GM12878 (cell line): ENCODE data around the gene TMEM33. TPM values are rescaled to one million over a fixed set of nuclear protein-coding genes. Genes with fewer than 3 reads are reported as not detected.

Experiments
- ATAC-seq: fragments of 200-7000 bp; cut with Tn5 transposase; 3 replicates; pipeline ENCODE4 v1.9.1; 2020; ENCODE audit warnings: mild to moderate bottlenecking, moderate library complexity
- Bru-seq: library from RNA; stranded (reverse); fragments of 400-500 nt; gene quantifications from one replicate; lab custom pipeline; 2021; lab: Mats Ljungman, UMichigan
- BruChase-seq, 2 experiments: library from RNA; stranded (reverse); fragments of 400-500 nt; gene quantifications; one replicate each; lab custom pipeline; 2021; lab: Mats Ljungman, UMichigan
- BruUV-seq: library from RNA; stranded (reverse); fragments of 400-500 nt; replicated peaks from 2 replicates; lab custom pipeline; 2021; lab: Mats Ljungman, UMichigan
- CTCF ChIA-PET: fragments of 300-600 bp; sonication (Branson Sonifier 250); formaldehyde crosslinking; extraction: SDS; loops from one replicate; lab custom pipeline; 2021; ENCODE audit warnings: inconsistent platforms; lab: Yijun Ruan, JAX
- POLR2A ChIA-PET: fragments of 350-600 bp; formaldehyde crosslinking; extraction: SDS; loops from one replicate; lab custom pipeline; 2021; ENCODE audit warnings: inconsistent platforms; lab: Charles Lee
- RAD21 ChIA-PET: fragments of 300-600 bp; sonication (Branson Sonifier 250); formaldehyde crosslinking; loops from one replicate; lab custom pipeline; 2023; ENCODE audit warnings: antibody characterized with exemption; ENCODE audit not compliant: unreplicated experiment; lab: Charles Lee
- SMC1A ChIA-PET: fragments of 300-600 bp; sonication (Branson Sonifier 250); formaldehyde crosslinking; loops from one replicate; lab custom pipeline; 2023; ENCODE audit not compliant: unreplicated experiment, uncharacterized antibody; lab: Charles Lee
- DNase-seq: peaks from one replicate; pipeline ENCODE4 v3.0.0-alpha.2; 2011; ENCODE audit warnings: low read depth, low spot score
- FAIRE-seq: peaks from 3 replicates; lab custom pipeline; 2011; peaks lifted over from hg19 to GRCh38; lab: Jason Lieb, UNC
- H2AFZ ChIP-seq: 2 replicates; pipeline ENCODE4 v1.6.0; 2011; ENCODE audit warnings: low read depth, low read length, control low read depth; ENCODE audit not compliant: control insufficient read depth
- H3K27ac ChIP-seq: 2 replicates; pipeline ENCODE4 v1.5.1; 2011; ENCODE audit warnings: control low read depth; ENCODE audit not compliant: control insufficient read depth, insufficient read depth
- H3K27me3 ChIP-seq, 2 experiments: replicated peaks in 1 of 2; 2 replicates each; pipeline versions ENCODE4 v1.6.0 to v1.6.1; 2011; ENCODE audit warnings: low read length in 1 of 2; ENCODE audit not compliant: control insufficient read depth in 2 of 2, insufficient read depth in 2 of 2
- H3K36me3 ChIP-seq, 2 experiments: 2 replicates each; pipeline ENCODE4 v1.5.1; 2011; ENCODE audit warnings: low read length in 1 of 2; ENCODE audit not compliant: control insufficient read depth in 2 of 2, insufficient read depth in 2 of 2
- H3K4me1 ChIP-seq: 2 replicates; pipeline ENCODE4 v1.6.1; 2011; ENCODE audit warnings: mild to moderate bottlenecking, low read length, moderate library complexity, mixed read lengths; ENCODE audit not compliant: control insufficient read depth, insufficient read depth
- H3K4me2 ChIP-seq: 2 replicates; pipeline ENCODE4 v1.6.0; 2011; ENCODE audit warnings: control low read depth; ENCODE audit not compliant: control insufficient read depth, insufficient read depth
- H3K4me3 ChIP-seq: fragments of 200-600 bp; sonication (generic); 2 replicates; pipeline ENCODE4 v1.5.1; 2016
- H3K79me2 ChIP-seq: 2 replicates; pipeline ENCODE4 v1.6.0; 2011; ENCODE audit warnings: low read length; ENCODE audit not compliant: control insufficient read depth, insufficient read depth
- H3K9ac ChIP-seq: 2 replicates; pipeline ENCODE4 v1.8.0; 2011; ENCODE audit warnings: low read length, control low read depth, mixed read lengths; ENCODE audit not compliant: control insufficient read depth, insufficient read depth
- H3K9me3 ChIP-seq: replicated peaks from 3 replicates; pipeline ENCODE4 v1.5.1; 2011; ENCODE audit warnings: mild to moderate bottlenecking, low read length; ENCODE audit not compliant: control insufficient read depth, insufficient read depth
- H4K20me1 ChIP-seq: 2 replicates; pipeline ENCODE4 v1.6.0; 2011; ENCODE audit not compliant: control insufficient read depth, insufficient read depth
- CTCF ChIP-seq, 3 experiments: IDR thresholded peaks in 2 of 3; conservative IDR thresholded peaks in 1 of 3; 2 replicates each; pipeline ENCODE4 v1.5.1; 2011; ENCODE audit warnings: low read depth in 3 of 3, low read length in 3 of 3, mild to moderate bottlenecking in 3 of 3, control low read depth in 2 of 3, moderate library complexity in 2 of 3, inconsistent platforms in 1 of 3, mixed read lengths in 1 of 3; ENCODE audit not compliant: control insufficient read depth in 2 of 3, insufficient read depth in 1 of 3; ENCODE audit errors: extremely low read depth in 1 of 3
- NBN ChIP-seq: fragments of 450-650 bp; IDR thresholded peaks from 2 replicates; pipeline ENCODE4 v1.6.1; 2016
- NFIC ChIP-seq: IDR thresholded peaks from 2 replicates; pipeline ENCODE4 v1.6.1; 2012; ENCODE audit warnings: low read depth, mild to moderate bottlenecking, inconsistent platforms, low read length, moderate library complexity
- NR2F1 ChIP-seq: fragments of 450-650 bp; conservative IDR thresholded peaks from 2 replicates; pipeline ENCODE4 v1.6.1; 2017; ENCODE audit warnings: mild to moderate bottlenecking
- NRF1 ChIP-seq: conservative IDR thresholded peaks from 2 replicates; pipeline ENCODE4 v1.6.1; 2011; ENCODE audit warnings: mild to moderate bottlenecking, low read depth, low read length, improper control_type of control experiment
- POLR2AphosphoS2 ChIP-seq: IDR thresholded peaks from 2 replicates; pipeline ENCODE4 v1.6.1; 2011; ENCODE audit warnings: low read depth, mild to moderate bottlenecking, low read length, improper control_type of control experiment, moderate library complexity
- RCOR1 ChIP-seq: conservative IDR thresholded peaks from 2 replicates; pipeline ENCODE4 v1.6.1; 2012; ENCODE audit warnings: low read depth, low read length, improper control_type of control experiment
- TBL1XR1 ChIP-seq: IDR thresholded peaks from 2 replicates; pipeline ENCODE4 v1.6.1; 2012; ENCODE audit warnings: low read depth, low read length, improper control_type of control experiment
- TCF3 ChIP-seq: IDR thresholded peaks from 2 replicates; pipeline ENCODE4 v1.6.1; 2012; ENCODE audit warnings: low read depth, mild to moderate bottlenecking, low read length, borderline replicate concordance; ENCODE audit not compliant: insufficient read depth
- ZBTB40 ChIP-seq: fragments of 450-650 bp; IDR thresholded peaks from 2 replicates; pipeline ENCODE4 v1.6.1; 2016; ENCODE audit warnings: mild to moderate bottlenecking, moderate library complexity, borderline replicate concordance
- ZNF207 ChIP-seq: fragments of 450-650 bp; IDR thresholded peaks from 2 replicates; pipeline ENCODE4 v1.6.1; 2014; ENCODE audit warnings: antibody characterized with exemption, mild to moderate bottlenecking, borderline replicate concordance
- WGBS: methylation state at CpG from one replicate; pipeline ENCODE4 v1.1.6; 2016; ENCODE audit warnings: low lambda C conversion rate; ENCODE audit not compliant: insufficient replicate concordance, insufficient coverage; ENCODE audit errors: missing lambda C conversion rate; 5-methylcytosine and 5-hydroxymethylcytosine counted together
- in situ Hi-C: fragments of 300-500 bp; cut with MboI; formaldehyde crosslinking; loops from 9 replicates; pipeline ENCODE4 v1.14.3; 2018; ENCODE audit warnings: mixed read lengths
- intact Hi-C: fragments of 100-400 bp; cut with micrococcal nuclease; formaldehyde crosslinking; loops from one replicate; pipeline ENCODE4 v1.14.2; 2022; ENCODE audit not compliant: unreplicated experiment
- long read RNA-seq, 2 experiments: library from polyadenylated mRNA; unstranded; transcript quantifications; one replicate each; pipeline ENCODE4 v2.0.0, GENCODE V29; 2019 to 2020
- polyA minus RNA-seq, 3 experiments: library from RNA; depleted of rRNA, polyadenylated mRNA; stranded (reverse); fragments of >200 nt; gene quantifications; 2 replicates each; pipeline ENCODE4 v1.2.3, GENCODE V29; 2011
- polyA plus RNA-seq, 11 experiments: library from polyadenylated mRNA; depleted of rRNA in 4 of 11; unstranded in 6 of 11; stranded (reverse) in 5 of 11; fragments of >200 nt; fragmentation: Nextera tagmentation in 4 of 11; fragmentation: Illumina TruSeq in 1 of 11; extraction: Ambion mirVana in 4 of 11; extraction: Trizol in 1 of 11; gene quantifications; 1 replicate in 1 of 11; 2 replicates in 10 of 11; pipeline versions ENCODE4 v1.2.1 to v1.2.3, GENCODE V29; 2011 to 2016; ENCODE audit warnings: inconsistent platforms in 2 of 11, missing spikeins in 2 of 11, low read depth in 1 of 11
- total RNA-seq, 4 experiments: library from RNA; depleted of rRNA in 3 of 4; stranded (reverse); fragments of >200 nt in 3 of 4; fragmentation: Illumina TruSeq in 1 of 4; extraction: Trizol in 1 of 4; gene quantifications; 2 replicates each; pipeline versions ENCODE4 v1.2.1 to v1.2.3, GENCODE V29; 2013 to 2021

The TMEM33 gene
- 53.4 and 58.9 TPM in 2 replicates for total RNA-seq (2013; cell fraction: nucleolus; rRNA removed)
- total RNA-seq (2014; rRNA removed) (33.4 and 41.5 TPM in 2 replicates), total RNA-seq (2014; rRNA removed; fragmentation: Illumina TruSeq; extraction: Trizol) (32.6 and 34.2 TPM in 2 replicates), total RNA-seq (2021) (39.1 and 41.6 TPM in 2 replicates), polyA plus RNA-seq (2011; rRNA removed) (51.0 and 60.2 TPM in 2 replicates), polyA plus RNA-seq (2014; fragmentation: Illumina TruSeq; extraction: Trizol) (32.7 and 33.5 TPM in 2 replicates), polyA plus RNA-seq (2014; fragmentation: Nextera tagmentation; extraction: Ambion mirVana) (10 to 100 TPM in 1 of 2 experiments, 1 to 10 TPM in 1; 7.9 to 16.0 TPM), polyA plus RNA-seq (2014; rRNA removed) (23.3 and 25.5 TPM in 2 replicates), polyA plus RNA-seq (2016; fragmentation: Nextera tagmentation; extraction: Ambion mirVana) (10 to 100 TPM; 31.2 to 37.8 TPM), polyA minus RNA-seq (2011; rRNA and poly(A)+ RNA removed) (104 and 129 TPM in 2 replicates), Bru-seq, nascent RNA (percentile 93 among the genes with signal in this experiment), BruChase-seq, experiment 1, labeled RNA remaining after a 6-hour chase (percentile 95 among the genes with signal in this experiment), BruChase-seq, experiment 2, labeled RNA remaining after a 2-hour chase (percentile 96 among the genes with signal in this experiment)
- polyA plus RNA-seq (2011; ENCODE audit: low read depth): 6.7 TPM
- polyA plus RNA-seq (2011; cell fraction: cytosol; rRNA removed): 45.6 and 52.5 TPM in 2 replicates
- 15.5 and 18.9 TPM in 2 replicates for polyA plus RNA-seq (2011; cell fraction: nucleus; rRNA removed)
- 7.9 and 10.2 TPM in 2 replicates for polyA plus RNA-seq (2012)
- 38.0 and 45.0 TPM in 2 replicates for polyA minus RNA-seq (2011; cell fraction: cytosol; rRNA and poly(A)+ RNA removed)
- polyA minus RNA-seq (2011; cell fraction: nucleus; rRNA and poly(A)+ RNA removed): 15.1 and 29.5 TPM in 2 replicates
- long read RNA-seq, experiment 1, full-length matches to known transcripts: 28 of 69 reads
- long read RNA-seq, experiment 1, partial matches to known transcripts: 0 of 69 reads
- long read RNA-seq, experiment 1, other reads (novel, unspliced or antisense): 41 of 69 reads
- long read RNA-seq, experiment 2, full-length matches to known transcripts: 78 of 102 reads
- long read RNA-seq, experiment 2, partial matches to known transcripts: 11 of 102 reads
- long read RNA-seq, experiment 2, other reads (novel, unspliced or antisense): 13 of 102 reads

GRCh38 chr4:41934901-41935651, at the start of gene TMEM33:
Gene TMEM33, plus strand, starts transcription at chr4:41935429. Its CDS starts 56 bp downstream, at chr4:41935485.
- under 1% methylated on average over 49 of the region's 49 CpGs for WGBS
- ChIA-PET SMC1A (interaction anchor here (0.7 to 1.5 kb wide), 3 partner anchors 9 to 162 kb away, joined by 3 to 5 read pairs (median 5); no protein-coding TSS in a partner anchor), CTCF (interaction anchor here (1.1 kb wide), 1 partner anchor 13 kb away, joined by 3 read pairs; no protein-coding TSS in a partner anchor), RAD21 (interaction anchor here (0.6 kb wide), 1 partner anchor 56 kb away, joined by 3 read pairs; no protein-coding TSS in a partner anchor), POLR2A (no interaction called here)
- peak within 1 kb of the TSS; percentile 97 for H3K4me3 ChIP-seq
- H2AFZ ChIP-seq: peak within 1 kb of the TSS; percentile 96
- H3K79me2 ChIP-seq: peaks cover 48% of the 10 kb centered on the region
- in situ Hi-C loops: no loop called here
- intact Hi-C loops: loop anchor here (5.0 kb wide), 1 partner anchor 57 kb away; the partner anchor contains the start of gene SLC30A9
- peak within 1 kb of the TSS; percentile 76 for H3K4me2 ChIP-seq
- H3K27ac ChIP-seq: peak within 1 kb of the TSS; percentile 63
- no peaks in the 10 kb centered on the region for H4K20me1 ChIP-seq
- H3K36me3 ChIP-seq: peaks cover 0 to 6% of the 10 kb centered on the region in 2 experiments; a peak in 2 of 4 replicates
- H3K4me1 ChIP-seq: peaks cover 3% of the 10 kb centered on the region; the same call in 1 of the 2 replicates
- H3K9me3 ChIP-seq: no peaks in the 10 kb centered on the region
- FAIRE-seq: peak; percentile 56
- no peaks in the 10 kb centered on the region for H3K27me3 ChIP-seq
- peak within 1 kb of the TSS; percentile 81 for H3K9ac ChIP-seq
- TSS peak; percentile 69 for BruUV-seq
- DNase-seq: peak; percentile 71
- peak; percentile 88 for ATAC-seq
- TF ChIP-seq NBN: peak; percentile 65; the same call in 1 of the 2 replicates
- TF ChIP-seq POLR2AphosphoS2: no peak
- peak; percentile 52; the same call in 1 of the 2 replicates for TF ChIP-seq ZNF207
- no peak for TF ChIP-seq RCOR1
- TF ChIP-seq TCF3: no peak
- TF ChIP-seq TBL1XR1: peak; percentile 41; the same call in 1 of the 2 replicates
- TF ChIP-seq CTCF (IDR thresholded peaks at IDR 0.05 in 2 of 3, conservative IDR thresholded peaks at IDR 0.05 in 1 of 3; ENCODE audit: control insufficient read depth in 2 of 3, extremely low read depth in 1 of 3, insufficient read depth in 1 of 3, low read depth in 3 of 3, low read length in 3 of 3): no peak
- peak; percentile 39 for TF ChIP-seq NR2F1
- no peak for TF ChIP-seq NFIC
- TF ChIP-seq ZBTB40: peak; percentile 98
- no peak for TF ChIP-seq NRF1
